ENCODE measurements around the gene TMEM190. TPM values are rescaled to one million over a fixed set of nuclear protein-coding genes. Genes with fewer than 3 reads are reported as not detected.
"Not testable (repeated sequence)": the region's sequence is repeated elsewhere in the genome, so short reads cannot be mapped to it uniquely, and the experiment has no call there.

Gene TMEM190
- total and polyA plus RNA-seq, 3 donors from 2014 or later, result 12.9 to 35.4 (median 19.2) TPM

GRCh38 chr19:55410168-55410567 is 33.5 kb downstream of the TMEM190 start:
- peaks cover 19% of the 10 kb centered on the region for H3K4me1 ChIP-seq
- no peak overlapping the region for H3K27ac ChIP-seq
- no peaks in the 10 kb centered on the region for H3K9me3 ChIP-seq
- TF ChIP-seq CTCF (IDR thresholded peaks at IDR 0.05) (no peak), POLR2A (IDR thresholded peaks at IDR 0.05) (no peak)
- H3K4me3 ChIP-seq, result no peak overlapping the region
- H3K36me3 ChIP-seq (ENCODE audit: low read depth, missing control alignments), result no peaks in the 10 kb centered on the region
- WGBS, 2 donors, result 92 to 94% methylated on average over 2 of the region's 2 CpGs
- no peak for DNase-seq
- intact Hi-C loops (cut with DNase I; ENCODE audit: low total_unique reads), result no loop called here
- H3K27me3 ChIP-seq, result no peaks in the 10 kb centered on the region

DNA sequence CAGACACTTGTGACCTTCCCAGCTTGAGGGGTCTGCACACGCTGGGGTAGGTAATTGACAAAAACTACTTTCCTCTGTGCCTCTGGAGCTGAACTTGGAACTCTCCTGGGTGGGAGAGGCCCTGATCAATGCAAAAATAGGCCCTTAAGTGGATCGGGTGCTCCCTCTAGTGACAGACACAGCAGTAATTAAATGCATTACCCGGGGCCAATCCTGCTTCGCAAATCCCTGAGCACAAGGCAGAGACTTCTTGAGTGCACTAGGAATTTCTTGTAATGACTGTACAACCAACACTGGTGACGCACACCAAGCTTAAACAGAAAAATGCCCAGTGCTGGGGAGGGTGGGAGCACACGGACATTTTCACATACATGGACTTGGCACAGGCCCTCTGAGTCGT is 41.6 kb downstream of the TMEM190 start:
- Histone ChIP-seq H3K4me1 (no peaks in the 10 kb centered on the region), H3K9me3 (no peaks in the 10 kb centered on the region), H3K4me3 (no peak overlapping the region), H3K27ac (no peak overlapping the region), H3K27me3 (no peaks in the 10 kb centered on the region), H3K36me3 (ENCODE audit: low read depth, missing control alignments) (no peaks in the 10 kb centered on the region)
- DNase-seq, result peak; percentile 75
- peak in 2 of 3 experiments; percentile 41 to 53 for TF ChIP-seq CTCF (IDR thresholded peaks at IDR 0.05)
- no peak for TF ChIP-seq POLR2A (IDR thresholded peaks at IDR 0.05)
- 37 to 44% methylated on average over 3 to 7 of the region's 7 CpGs for WGBS, 2 donors
- intact Hi-C loops (cut with DNase I; ENCODE audit: low total_unique reads), result no loop called here

DNA sequence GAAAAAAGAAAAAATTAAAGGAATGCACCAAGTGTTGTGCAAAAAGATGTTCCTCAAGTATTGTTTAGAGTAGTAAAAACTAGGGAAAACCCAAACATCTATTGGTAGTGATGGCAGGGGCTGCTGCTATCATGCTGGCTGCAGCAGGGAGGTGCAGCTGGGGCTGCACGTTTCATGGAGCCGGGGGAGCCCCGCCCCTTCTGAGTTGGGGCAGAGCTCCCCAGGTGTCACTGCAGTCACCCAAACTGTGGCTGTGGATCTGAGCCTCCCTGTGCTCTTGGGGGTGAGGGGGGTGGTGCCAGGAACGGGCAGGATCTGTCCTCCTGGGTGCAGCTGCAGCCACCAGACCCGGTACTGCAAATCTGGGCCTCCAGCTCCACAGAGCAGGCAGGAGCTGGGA is 42.5 kb downstream of the TMEM190 start:
- no peaks in the 10 kb centered on the region for H3K36me3 ChIP-seq (ENCODE audit: low read depth, missing control alignments)
- 64 to 67% methylated on average over 3 to 5 of the region's 5 CpGs for WGBS, 2 donors
- H3K4me1 ChIP-seq, result no peaks in the 10 kb centered on the region
- H3K27ac ChIP-seq, result no peak overlapping the region
- no peaks in the 10 kb centered on the region for H3K9me3 ChIP-seq
- H3K4me3 ChIP-seq, result no peak overlapping the region
- no peaks in the 10 kb centered on the region for H3K27me3 ChIP-seq
- intact Hi-C loops (cut with DNase I; ENCODE audit: low total_unique reads), result no loop called here
- no peak for DNase-seq
- no peak for TF ChIP-seq POLR2A (IDR thresholded peaks at IDR 0.05)
- TF ChIP-seq CTCF (IDR thresholded peaks at IDR 0.05), result no peak

GRCh38 chr19:55419624-55420236 is 43.1 kb downstream of the TMEM190 start:
- no peak overlapping the region for H3K4me3 ChIP-seq
- intact Hi-C loops (cut with DNase I; ENCODE audit: low total_unique reads), result no loop called here
- TF ChIP-seq POLR2A (IDR thresholded peaks at IDR 0.05) (no peak), CTCF (IDR thresholded peaks at IDR 0.05) (no peak)
- H3K36me3 ChIP-seq (ENCODE audit: low read depth, missing control alignments), result no peaks in the 10 kb centered on the region
- WGBS, 2 donors, result 81 to 93% methylated on average over 2 to 5 of the region's 5 CpGs
- DNase-seq, result no peak
- H3K4me1 ChIP-seq, result no peaks in the 10 kb centered on the region
- no peaks in the 10 kb centered on the region for H3K27me3 ChIP-seq
- no peaks in the 10 kb centered on the region for H3K9me3 ChIP-seq
- no peak overlapping the region for H3K27ac ChIP-seq

DNA sequence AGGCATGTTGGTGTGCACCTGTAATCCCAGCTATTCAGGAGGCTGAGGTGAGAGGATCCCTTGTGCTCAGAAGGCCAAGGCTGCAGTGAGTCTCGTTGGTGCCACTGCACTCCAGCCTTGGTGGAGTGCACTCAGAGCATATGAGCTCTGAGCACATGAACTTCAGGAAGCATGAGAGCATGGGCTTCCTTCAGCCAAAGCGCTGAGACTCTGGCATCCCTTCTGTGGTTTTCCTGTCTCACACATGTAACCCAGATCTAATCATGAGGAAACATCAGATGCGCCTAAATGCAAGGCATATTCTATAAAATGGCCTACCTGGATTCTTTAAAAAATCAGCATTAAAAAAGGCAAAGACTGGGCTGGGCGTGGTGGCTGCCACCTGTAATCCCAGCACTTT is 44.7 kb downstream of the TMEM190 start:
- intact Hi-C loops (cut with DNase I; ENCODE audit: low total_unique reads); DNase-seq; H3K27me3 ChIP-seq; H3K4me3 ChIP-seq; H3K9me3 ChIP-seq; H3K4me1 ChIP-seq; H3K36me3 ChIP-seq (ENCODE audit: low read depth, missing control alignments); H3K27ac ChIP-seq: not testable (repeated sequence)
- 72 to 81% methylated on average over 4 of the region's 4 CpGs for WGBS, 2 donors
